ENCODE measurements around the gene NOS1AP. TPM values are rescaled to one million over a fixed set of nuclear protein-coding genes. Genes with fewer than 3 reads are reported as not detected.

The NOS1AP gene
- polyA plus RNA-seq, 1 of the 3 experiments (the other 2 are of a cell fraction), result 0.03 TPM

DNA sequence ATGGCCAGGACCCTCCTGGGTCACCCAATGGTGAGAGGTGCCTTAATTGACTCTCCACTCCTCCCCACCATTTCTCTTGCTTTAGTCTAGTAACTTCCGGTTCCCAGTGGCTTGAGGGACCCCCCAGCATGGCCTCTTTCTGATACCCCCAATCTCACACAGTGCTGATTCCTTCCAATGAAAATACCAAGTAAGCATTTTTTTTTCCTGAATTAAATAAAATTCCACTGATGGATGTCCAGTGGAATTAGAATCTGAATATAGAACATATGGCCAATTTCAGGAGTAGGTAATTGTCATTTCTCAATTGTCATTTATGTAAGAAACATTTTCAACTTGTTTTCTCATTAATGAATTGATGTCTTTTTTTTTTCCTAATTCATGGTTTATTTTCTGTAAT lies 9.5 kb downstream of the NOS1AP start (continued):
- TF ChIP-seq, protein P1, sequence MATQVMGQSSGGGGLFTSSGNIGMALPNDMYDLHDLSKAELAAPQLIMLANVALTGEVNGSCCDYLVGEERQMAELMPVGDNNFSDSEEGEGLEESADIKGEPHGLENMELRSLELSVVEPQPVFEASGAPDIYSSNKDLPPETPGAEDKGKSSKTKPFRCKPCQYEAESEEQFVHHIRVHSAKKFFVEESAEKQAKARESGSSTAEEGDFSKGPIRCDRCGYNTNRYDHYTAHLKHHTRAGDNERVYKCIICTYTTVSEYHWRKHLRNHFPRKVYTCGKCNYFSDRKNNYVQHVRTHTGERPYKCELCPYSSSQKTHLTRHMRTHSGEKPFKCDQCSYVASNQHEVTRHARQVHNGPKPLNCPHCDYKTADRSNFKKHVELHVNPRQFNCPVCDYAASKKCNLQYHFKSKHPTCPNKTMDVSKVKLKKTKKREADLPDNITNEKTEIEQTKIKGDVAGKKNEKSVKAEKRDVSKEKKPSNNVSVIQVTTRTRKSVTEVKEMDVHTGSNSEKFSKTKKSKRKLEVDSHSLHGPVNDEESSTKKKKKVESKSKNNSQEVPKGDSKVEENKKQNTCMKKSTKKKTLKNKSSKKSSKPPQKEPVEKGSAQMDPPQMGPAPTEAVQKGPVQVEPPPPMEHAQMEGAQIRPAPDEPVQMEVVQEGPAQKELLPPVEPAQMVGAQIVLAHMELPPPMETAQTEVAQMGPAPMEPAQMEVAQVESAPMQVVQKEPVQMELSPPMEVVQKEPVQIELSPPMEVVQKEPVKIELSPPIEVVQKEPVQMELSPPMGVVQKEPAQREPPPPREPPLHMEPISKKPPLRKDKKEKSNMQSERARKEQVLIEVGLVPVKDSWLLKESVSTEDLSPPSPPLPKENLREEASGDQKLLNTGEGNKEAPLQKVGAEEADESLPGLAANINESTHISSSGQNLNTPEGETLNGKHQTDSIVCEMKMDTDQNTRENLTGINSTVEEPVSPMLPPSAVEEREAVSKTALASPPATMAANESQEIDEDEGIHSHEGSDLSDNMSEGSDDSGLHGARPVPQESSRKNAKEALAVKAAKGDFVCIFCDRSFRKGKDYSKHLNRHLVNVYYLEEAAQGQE (IDR thresholded peaks at IDR 0.05; ENCODE audit: low read depth, low read length), result no peak
- TF ChIP-seq CHD2 (IDR thresholded peaks at IDR 0.05; ENCODE audit: low read length, partially characterized antibody) (no peak), YY1 (IDR thresholded peaks at IDR 0.05; ENCODE audit: low read depth) (no peak), RFX5 (IDR thresholded peaks at IDR 0.05; ENCODE audit: low read length) (no peak)

DNA sequence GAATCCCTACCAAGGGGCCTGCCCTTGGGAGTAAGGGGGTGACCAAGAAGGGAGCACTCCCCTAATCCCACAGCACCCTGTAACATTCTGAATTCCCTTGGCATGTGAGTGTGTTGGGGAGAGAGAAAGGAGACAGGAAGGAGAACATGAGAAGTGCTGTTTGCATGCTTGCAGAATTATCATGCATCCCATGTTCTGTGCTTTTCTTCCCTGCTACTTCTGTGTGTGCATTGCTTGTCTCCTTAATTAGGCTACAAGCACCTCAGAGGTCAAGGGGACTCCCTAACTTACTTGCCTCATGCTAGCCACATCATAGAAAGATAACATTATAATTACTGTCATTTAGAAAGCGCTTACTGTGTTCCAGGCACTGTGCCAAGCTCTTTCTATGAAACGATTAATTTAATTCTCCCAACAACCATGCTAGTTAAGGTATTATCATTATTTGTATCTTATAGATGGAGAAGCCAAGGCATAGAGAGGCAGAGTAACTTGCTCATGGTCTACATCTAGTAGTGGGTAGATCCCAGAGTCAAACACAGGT lies 11.1 kb downstream of the NOS1AP start:
- no peaks in the 10 kb centered on the region for H4K20me1 ChIP-seq (ENCODE audit: insufficient read depth)
- CTCF ChIA-PET, result interaction anchor here (2.4 kb wide), 1 partner anchor 24 kb away, joined by 7 read pairs; no protein-coding TSS in a partner anchor
- H2AFZ ChIP-seq (ENCODE audit: low read depth), result no peak overlapping the region
- H3K27ac ChIP-seq (ENCODE audit: low read depth in 2 of 2, low read length in 1 of 2), result no peak overlapping the region
- no peaks in the 10 kb centered on the region for H3K79me2 ChIP-seq (ENCODE audit: insufficient read depth)
- H3K9me2 ChIP-seq, result no peaks in the 10 kb centered on the region
- POLR2A ChIA-PET, result no interaction called here
- H3K9ac ChIP-seq, result no peak overlapping the region
- H3K4me1 ChIP-seq (ENCODE audit: control insufficient read depth in 1 of 2, insufficient read depth in 2 of 2, low read depth in 1 of 2, low read length in 1 of 2), result peaks cover 6 to 11% of the 10 kb centered on the region in 2 experiments; a peak in 3 of 4 replicates
- no peaks in the 10 kb centered on the region for H3K9me3 ChIP-seq
- no peaks in the 10 kb centered on the region for H3K27me3 ChIP-seq (ENCODE audit: insufficient read depth)
- H3K36me3 ChIP-seq (replicated peaks in 1 of 2; ENCODE audit: control insufficient read depth in 1 of 2, insufficient read depth in 2 of 2, low read length in 1 of 2), result no peaks in the 10 kb centered on the region
- WGBS (ENCODE audit: low lambda C conversion rate), result 15% methylated on average over 2 of the region's 2 CpGs
- no peak for TF ChIP-seq SIN3A (IDR thresholded peaks at IDR 0.05; ENCODE audit: borderline replicate concordance, low read depth, low read length)
- H3K4me3 ChIP-seq (ENCODE audit: low read depth in 2 of 2, low read length in 1 of 2), result no peak overlapping the region
- no peak for DNase-seq
- no peaks in the 10 kb centered on the region for H3F3A ChIP-seq (replicated peaks; ENCODE audit: insufficient read depth)
- no peak overlapping the region for H3K4me2 ChIP-seq

DNA sequence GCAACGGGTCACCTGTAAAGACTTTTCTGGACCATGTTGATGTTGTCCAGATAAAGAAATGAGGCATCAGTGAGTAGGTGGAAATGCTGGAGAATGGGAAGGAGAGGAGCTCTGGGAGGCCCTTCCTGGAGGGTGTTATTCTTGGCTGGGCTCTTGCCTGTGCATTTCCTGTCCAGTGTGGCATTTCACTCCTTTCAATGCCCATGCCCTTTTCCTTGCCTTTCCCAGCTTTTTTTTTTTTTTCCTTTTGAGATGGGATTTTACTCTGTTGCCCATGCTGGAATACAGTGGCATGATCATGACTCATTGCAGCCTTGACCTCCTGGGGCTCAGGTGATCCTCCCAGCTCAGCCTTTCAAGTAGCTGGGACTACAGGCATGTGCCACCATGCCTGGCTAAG lies 11.8 kb downstream of the NOS1AP start:
- no peak overlapping the region for H3K4me3 ChIP-seq (ENCODE audit: low read depth in 2 of 2, low read length in 1 of 2)
- no peaks in the 10 kb centered on the region for H3K9me2 ChIP-seq
- peaks cover 6 to 11% of the 10 kb centered on the region in 2 experiments; a peak in 3 of 4 replicates for H3K4me1 ChIP-seq (ENCODE audit: control insufficient read depth in 1 of 2, insufficient read depth in 2 of 2, low read depth in 1 of 2, low read length in 1 of 2)
- CTCF ChIA-PET, result interaction anchor here (0.7 to 2.4 kb wide), 3 partner anchors 25 to 196 kb away, joined by 3 to 7 read pairs (median 3); no protein-coding TSS in a partner anchor
- H2AFZ ChIP-seq (ENCODE audit: low read depth), result no peak overlapping the region
- TF ChIP-seq TEAD4 (IDR thresholded peaks at IDR 0.05; ENCODE audit: borderline replicate concordance, insufficient read depth) (no peak), JUND (IDR thresholded peaks at IDR 0.05) (no peak), ELF1 (IDR thresholded peaks at IDR 0.05) (no peak), TCF12 (IDR thresholded peaks at IDR 0.05) (no peak), TAF1 (IDR thresholded peaks at IDR 0.05; ENCODE audit: borderline replicate concordance, low read depth, low read length) (no peak), IRF3 (IDR thresholded peaks at IDR 0.05; ENCODE audit: low read depth, low read length) (no peak), CHD2 (IDR thresholded peaks at IDR 0.05; ENCODE audit: low read length, partially characterized antibody) (no peak), YY1 (IDR thresholded peaks at IDR 0.05; ENCODE audit: low read depth) (no peak), GATA2 (CRISPR knock-in tag; IDR thresholded peaks at IDR 0.05) (no peak), FOXM1 (IDR thresholded peaks at IDR 0.05; ENCODE audit: low read depth) (no peak), NRF1 (IDR thresholded peaks at IDR 0.05; ENCODE audit: low read depth, low read length) (no peak)
- TF ChIP-seq, protein P2, sequence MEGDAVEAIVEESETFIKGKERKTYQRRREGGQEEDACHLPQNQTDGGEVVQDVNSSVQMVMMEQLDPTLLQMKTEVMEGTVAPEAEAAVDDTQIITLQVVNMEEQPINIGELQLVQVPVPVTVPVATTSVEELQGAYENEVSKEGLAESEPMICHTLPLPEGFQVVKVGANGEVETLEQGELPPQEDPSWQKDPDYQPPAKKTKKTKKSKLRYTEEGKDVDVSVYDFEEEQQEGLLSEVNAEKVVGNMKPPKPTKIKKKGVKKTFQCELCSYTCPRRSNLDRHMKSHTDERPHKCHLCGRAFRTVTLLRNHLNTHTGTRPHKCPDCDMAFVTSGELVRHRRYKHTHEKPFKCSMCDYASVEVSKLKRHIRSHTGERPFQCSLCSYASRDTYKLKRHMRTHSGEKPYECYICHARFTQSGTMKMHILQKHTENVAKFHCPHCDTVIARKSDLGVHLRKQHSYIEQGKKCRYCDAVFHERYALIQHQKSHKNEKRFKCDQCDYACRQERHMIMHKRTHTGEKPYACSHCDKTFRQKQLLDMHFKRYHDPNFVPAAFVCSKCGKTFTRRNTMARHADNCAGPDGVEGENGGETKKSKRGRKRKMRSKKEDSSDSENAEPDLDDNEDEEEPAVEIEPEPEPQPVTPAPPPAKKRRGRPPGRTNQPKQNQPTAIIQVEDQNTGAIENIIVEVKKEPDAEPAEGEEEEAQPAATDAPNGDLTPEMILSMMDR (IDR thresholded peaks at IDR 0.05), result no peak
- TF ChIP-seq, protein P1 (IDR thresholded peaks at IDR 0.05; ENCODE audit: low read depth, low read length), result no peak
- H4K20me1 ChIP-seq (ENCODE audit: insufficient read depth), result no peaks in the 10 kb centered on the region
- H3K27me3 ChIP-seq (ENCODE audit: insufficient read depth), result no peaks in the 10 kb centered on the region
- no peak overlapping the region for H3K9ac ChIP-seq
- no peaks in the 10 kb centered on the region for H3K79me2 ChIP-seq (ENCODE audit: insufficient read depth)
- H3K36me3 ChIP-seq (replicated peaks in 1 of 2; ENCODE audit: control insufficient read depth in 1 of 2, insufficient read depth in 2 of 2, low read length in 1 of 2), result no peaks in the 10 kb centered on the region
- no peaks in the 10 kb centered on the region for H3K9me3 ChIP-seq
- no peak overlapping the region for H3K4me2 ChIP-seq
- H3F3A ChIP-seq (replicated peaks; ENCODE audit: insufficient read depth), result no peaks in the 10 kb centered on the region
- POLR2A ChIA-PET, result no interaction called here
- 58% methylated on average over 1 of the region's 1 CpG for WGBS (ENCODE audit: low lambda C conversion rate)
- DNase-seq, result no peak
- H3K27ac ChIP-seq (ENCODE audit: low read depth in 2 of 2, low read length in 1 of 2), result no peak overlapping the region

All from SK-N-SH (cell line).